ENCODE results near the gene TBCD.
A peak's percentile ranks its signal among the peaks of the same experiment; 100 is the strongest.

The TBCD gene

DNA sequence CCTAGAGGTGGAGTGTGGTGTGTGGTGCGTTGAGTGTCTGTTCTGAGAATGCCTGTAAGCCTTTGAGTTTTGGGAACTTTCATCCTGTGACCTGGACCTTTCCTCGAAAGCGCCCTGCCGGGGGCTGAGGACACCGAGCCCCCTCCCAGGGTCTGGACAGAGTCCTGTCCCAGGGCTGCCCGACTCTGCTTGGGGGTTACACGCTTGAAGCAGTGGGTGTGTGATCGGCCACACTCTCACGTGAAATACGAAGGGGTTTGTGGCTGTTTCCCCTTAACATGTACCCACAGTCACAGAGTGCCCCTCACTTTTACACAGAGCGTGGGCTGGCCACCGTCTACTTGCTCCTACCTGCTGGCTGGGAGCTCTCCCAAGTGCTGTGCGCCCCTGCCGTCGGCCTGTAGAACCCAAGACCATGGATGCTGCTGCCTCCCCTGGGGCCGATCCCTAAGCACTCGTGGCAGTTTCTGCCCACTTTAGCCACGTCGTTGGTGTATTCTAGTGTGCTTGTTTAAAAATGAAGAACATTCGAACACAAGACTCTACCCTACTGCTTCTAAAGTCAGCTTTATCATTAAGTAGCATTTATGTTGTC lies 81.1 kb downstream of the TBCD start:
- no peak for ATAC-seq (ENCODE audit: low read depth)
- H3K4me3 ChIP-seq (ENCODE audit: severe bottlenecking): no peak overlapping the region
- H3K27ac ChIP-seq (ENCODE audit: poor library complexity, severe bottlenecking): no peak overlapping the region
- peak; percentile 48 for DNase-seq (ENCODE audit: low spot score)
- no peak for TF ChIP-seq CTCF (IDR thresholded peaks at IDR 0.05; ENCODE audit: poor library complexity, severe bottlenecking)
- H3K4me1 ChIP-seq (ENCODE audit: insufficient read depth, poor library complexity, severe bottlenecking): peaks cover 24% of the 10 kb centered on the region
- no peaks in the 10 kb centered on the region for H3K9me3 ChIP-seq (ENCODE audit: severe bottlenecking)
- no peaks in the 10 kb centered on the region for H3K27me3 ChIP-seq (ENCODE audit: insufficient read depth, poor library complexity, severe bottlenecking)
- H3K36me3 ChIP-seq (ENCODE audit: low read depth): peaks cover 23% of the 10 kb centered on the region

DNA sequence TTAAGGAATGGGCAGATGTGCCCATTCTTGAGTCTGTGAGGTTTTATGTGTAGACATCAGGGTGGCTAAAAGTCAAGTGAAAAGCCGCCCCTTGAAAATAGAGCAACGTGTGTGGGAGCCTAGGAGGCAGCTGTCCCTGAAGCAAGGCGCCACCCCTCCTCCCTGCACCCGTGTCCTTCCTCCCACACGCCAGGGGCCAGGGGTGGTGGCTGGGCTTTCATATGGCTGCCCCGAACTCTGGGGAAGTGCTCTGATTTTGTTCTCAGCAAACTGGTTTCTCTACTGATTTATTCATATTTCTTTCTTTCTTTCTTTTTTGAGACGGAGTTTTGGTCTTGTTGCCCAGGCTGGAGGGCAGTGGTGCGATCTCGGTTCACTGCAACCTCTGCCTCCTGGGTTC lies 83.3 kb downstream of the TBCD start:
- H3K36me3 ChIP-seq (ENCODE audit: low read depth): peaks cover 16% of the 10 kb centered on the region
- no peaks in the 10 kb centered on the region for H3K27me3 ChIP-seq (ENCODE audit: insufficient read depth, poor library complexity, severe bottlenecking)
- ATAC-seq (ENCODE audit: low read depth) (no peak), DNase-seq (ENCODE audit: low spot score) (peak; percentile 28)
- H3K9me3 ChIP-seq (ENCODE audit: severe bottlenecking): no peaks in the 10 kb centered on the region
- no peak for TF ChIP-seq CTCF (IDR thresholded peaks at IDR 0.05; ENCODE audit: poor library complexity, severe bottlenecking)
- peak overlapping the region; percentile 75 for H3K27ac ChIP-seq (ENCODE audit: poor library complexity, severe bottlenecking)
- no peak overlapping the region for H3K4me3 ChIP-seq (ENCODE audit: severe bottlenecking)
- H3K4me1 ChIP-seq (ENCODE audit: insufficient read depth, poor library complexity, severe bottlenecking): peaks cover 44% of the 10 kb centered on the region

DNA sequence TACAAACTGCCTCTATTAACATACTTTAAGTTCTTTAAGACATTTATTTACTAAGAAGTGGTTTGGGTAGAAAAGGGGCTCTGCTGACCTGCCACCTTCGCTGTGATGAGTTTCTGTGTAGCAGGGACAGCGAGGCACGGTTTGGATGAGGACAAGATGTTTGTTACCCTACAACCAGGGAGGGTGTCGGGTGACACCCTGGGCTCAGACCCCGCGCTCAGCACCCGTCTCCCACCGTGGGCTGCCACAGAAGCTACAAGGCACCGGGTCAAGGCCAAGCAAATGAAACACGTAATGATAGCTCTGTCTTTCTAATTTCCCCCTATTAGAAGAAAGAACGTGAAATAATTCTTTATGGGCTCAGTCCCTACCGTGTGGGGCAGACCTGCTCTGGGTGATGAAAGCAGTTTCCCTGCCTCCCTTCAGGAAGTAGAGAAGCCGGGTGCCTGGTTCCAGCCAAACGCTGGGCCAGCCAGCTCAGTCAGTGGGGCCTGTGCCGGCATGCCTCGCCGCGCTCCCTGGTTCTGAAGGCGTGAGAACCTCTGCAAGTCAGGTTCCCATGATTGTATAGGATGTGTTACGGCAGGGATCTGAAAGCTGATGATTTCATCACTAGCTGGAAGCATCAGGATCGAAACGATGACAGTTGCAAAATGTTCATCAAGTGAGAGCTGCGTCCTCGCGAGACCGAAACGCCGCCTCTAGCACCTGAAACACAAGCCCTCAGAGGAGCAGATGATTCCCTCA lies 84.1 kb downstream of the TBCD start:
- Histone ChIP-seq H3K27me3 (ENCODE audit: insufficient read depth, poor library complexity, severe bottlenecking) (no peaks in the 10 kb centered on the region), H3K27ac (ENCODE audit: poor library complexity, severe bottlenecking) (peak overlapping the region; percentile 75), H3K4me1 (ENCODE audit: insufficient read depth, poor library complexity, severe bottlenecking) (peaks cover 50% of the 10 kb centered on the region), H3K36me3 (ENCODE audit: low read depth) (peaks cover 12% of the 10 kb centered on the region), H3K9me3 (ENCODE audit: severe bottlenecking) (no peaks in the 10 kb centered on the region), H3K4me3 (ENCODE audit: severe bottlenecking) (no peak overlapping the region)
- DNase-seq (ENCODE audit: low spot score) (peak; percentile 99), ATAC-seq (ENCODE audit: low read depth) (peak; percentile 96)
- TF ChIP-seq CTCF (IDR thresholded peaks at IDR 0.05; ENCODE audit: poor library complexity, severe bottlenecking): no peak

GRCh38 chr17:82836823-82837357 lies 85.0 kb downstream of the TBCD start:
- H3K9me3 ChIP-seq (ENCODE audit: severe bottlenecking): no peaks in the 10 kb centered on the region
- H3K27me3 ChIP-seq (ENCODE audit: insufficient read depth, poor library complexity, severe bottlenecking): no peaks in the 10 kb centered on the region
- H3K27ac ChIP-seq (ENCODE audit: poor library complexity, severe bottlenecking): peak overlapping the region; percentile 75
- no peak for TF ChIP-seq CTCF (IDR thresholded peaks at IDR 0.05; ENCODE audit: poor library complexity, severe bottlenecking)
- H3K4me1 ChIP-seq (ENCODE audit: insufficient read depth, poor library complexity, severe bottlenecking): peaks cover 50% of the 10 kb centered on the region
- DNase-seq (ENCODE audit: low spot score): peak; percentile 18
- ATAC-seq (ENCODE audit: low read depth): no peak
- no peak overlapping the region for H3K4me3 ChIP-seq (ENCODE audit: severe bottlenecking)
- peaks cover 12% of the 10 kb centered on the region for H3K36me3 ChIP-seq (ENCODE audit: low read depth)

Measured in RWPE2 (cell line).